ENCODE data around the gene IGSF21. TPM values are rescaled to one million over a fixed set of nuclear protein-coding genes. Genes with fewer than 3 reads are reported as not detected.

IGSF21 gene
- total and polyA plus RNA-seq, 10 of the 15 experiments (the other 5 are each of a cell fraction or from before 2014, with no cell fraction given): 0.03 to 0.49 TPM; not detected in 8

DNA sequence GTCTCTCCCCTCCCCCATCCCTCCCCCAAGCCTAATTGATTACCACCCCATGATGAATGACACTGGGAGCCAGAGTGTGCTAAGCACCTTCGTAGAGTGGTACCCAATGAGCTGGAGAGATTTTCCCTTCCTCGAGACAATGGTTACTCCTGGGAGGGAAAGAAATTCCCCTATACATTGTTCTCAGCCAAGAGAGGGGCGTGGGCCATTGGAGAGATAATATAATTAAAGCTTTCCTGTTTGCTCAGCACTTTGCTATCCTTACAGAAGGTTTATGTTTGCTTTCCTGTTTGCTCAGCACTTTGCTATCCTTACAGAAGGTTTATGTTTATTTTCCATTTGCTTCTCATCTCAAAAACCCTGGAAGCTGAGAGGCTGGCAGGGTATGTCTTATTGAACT lies 247.0 kb downstream of the IGSF21 start:
- in situ Hi-C loops (cut with MboI) (no loop called here), intact Hi-C loops (cut with micrococcal nuclease; ENCODE audit: unreplicated experiment) (no loop called here)
- FAIRE-seq (no peak), DNase-seq (ENCODE audit: low read depth, low spot score) (no peak), ATAC-seq (no peak)
- whole genome bisulfite sequencing (ENCODE audit: insufficient coverage, insufficient replicate concordance, low lambda C conversion rate, missing lambda C conversion rate): 0% methylated on average over 3 of the region's 3 CpGs
- SMC1A ChIA-PET (ENCODE audit: uncharacterized antibody, unreplicated experiment): no interaction called here
- no TSS peak for BruUV-seq (replicated peaks)
- no peaks in the 10 kb centered on the region for H4K20me1 ChIP-seq (ENCODE audit: control insufficient read depth, insufficient read depth)
- POLR2A ChIA-PET: interaction anchor here (1.5 kb wide), 1 partner anchor 10 kb away, joined by 3 read pairs; no protein-coding TSS in a partner anchor
- H3K4me3 ChIP-seq: no peak overlapping the region
- H3K36me3 ChIP-seq (ENCODE audit: control insufficient read depth in 2 of 2, insufficient read depth in 2 of 2, low read length in 1 of 2): no peaks in the 10 kb centered on the region
- no peak overlapping the region for H3K9ac ChIP-seq (ENCODE audit: control insufficient read depth, insufficient read depth, low read length)
- RAD21 ChIA-PET (ENCODE audit: unreplicated experiment): no interaction called here
- H2AFZ ChIP-seq (ENCODE audit: control insufficient read depth, low read depth, low read length): no peak overlapping the region
- TF ChIP-seq BRCA1 (IDR thresholded peaks at IDR 0.05; ENCODE audit: low read depth, low read length) (no peak), ZNF274 (IDR thresholded peaks at IDR 0.05; ENCODE audit: insufficient read depth, insufficient read length) (no peak), ZNF24 (IDR thresholded peaks at IDR 0.05) (no peak), POLR2AphosphoS2 (IDR thresholded peaks at IDR 0.05; ENCODE audit: low read depth, low read length) (no peak), ZNF207 (IDR thresholded peaks at IDR 0.05; ENCODE audit: borderline replicate concordance) (no peak), ZNF384 (IDR thresholded peaks at IDR 0.05; ENCODE audit: borderline replicate concordance, low read depth, low read length) (no peak), CEBPB (IDR thresholded peaks at IDR 0.05; ENCODE audit: borderline replicate concordance in 1 of 2, low read depth in 2 of 2, low read length in 2 of 2) (no peak)
- TF ChIP-seq, protein P1, sequence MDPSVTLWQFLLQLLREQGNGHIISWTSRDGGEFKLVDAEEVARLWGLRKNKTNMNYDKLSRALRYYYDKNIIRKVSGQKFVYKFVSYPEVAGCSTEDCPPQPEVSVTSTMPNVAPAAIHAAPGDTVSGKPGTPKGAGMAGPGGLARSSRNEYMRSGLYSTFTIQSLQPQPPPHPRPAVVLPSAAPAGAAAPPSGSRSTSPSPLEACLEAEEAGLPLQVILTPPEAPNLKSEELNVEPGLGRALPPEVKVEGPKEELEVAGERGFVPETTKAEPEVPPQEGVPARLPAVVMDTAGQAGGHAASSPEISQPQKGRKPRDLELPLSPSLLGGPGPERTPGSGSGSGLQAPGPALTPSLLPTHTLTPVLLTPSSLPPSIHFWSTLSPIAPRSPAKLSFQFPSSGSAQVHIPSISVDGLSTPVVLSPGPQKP (IDR thresholded peaks at IDR 0.05; ENCODE audit: low read depth, low read length): no peak
- TF ChIP-seq, protein P2, sequence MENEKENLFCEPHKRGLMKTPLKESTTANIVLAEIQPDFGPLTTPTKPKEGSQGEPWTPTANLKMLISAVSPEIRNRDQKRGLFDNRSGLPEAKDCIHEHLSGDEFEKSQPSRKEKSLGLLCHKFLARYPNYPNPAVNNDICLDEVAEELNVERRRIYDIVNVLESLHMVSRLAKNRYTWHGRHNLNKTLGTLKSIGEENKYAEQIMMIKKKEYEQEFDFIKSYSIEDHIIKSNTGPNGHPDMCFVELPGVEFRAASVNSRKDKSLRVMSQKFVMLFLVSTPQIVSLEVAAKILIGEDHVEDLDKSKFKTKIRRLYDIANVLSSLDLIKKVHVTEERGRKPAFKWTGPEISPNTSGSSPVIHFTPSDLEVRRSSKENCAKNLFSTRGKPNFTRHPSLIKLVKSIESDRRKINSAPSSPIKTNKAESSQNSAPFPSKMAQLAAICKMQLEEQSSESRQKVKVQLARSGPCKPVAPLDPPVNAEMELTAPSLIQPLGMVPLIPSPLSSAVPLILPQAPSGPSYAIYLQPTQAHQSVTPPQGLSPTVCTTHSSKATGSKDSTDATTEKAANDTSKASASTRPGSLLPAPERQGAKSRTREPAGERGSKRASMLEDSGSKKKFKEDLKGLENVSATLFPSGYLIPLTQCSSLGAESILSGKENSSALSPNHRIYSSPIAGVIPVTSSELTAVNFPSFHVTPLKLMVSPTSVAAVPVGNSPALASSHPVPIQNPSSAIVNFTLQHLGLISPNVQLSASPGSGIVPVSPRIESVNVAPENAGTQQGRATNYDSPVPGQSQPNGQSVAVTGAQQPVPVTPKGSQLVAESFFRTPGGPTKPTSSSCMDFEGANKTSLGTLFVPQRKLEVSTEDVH (IDR thresholded peaks at IDR 0.05; ENCODE audit: low read depth, partially characterized antibody): no peak
- no peaks in the 10 kb centered on the region; a peak in 1 of 4 replicates for H3K27me3 ChIP-seq (replicated peaks in 1 of 2; ENCODE audit: control insufficient read depth in 2 of 2, insufficient read depth in 2 of 2, low read length in 1 of 2)
- H3K4me1 ChIP-seq (ENCODE audit: control insufficient read depth, insufficient read depth, low read length): no peaks in the 10 kb centered on the region
- H3K4me2 ChIP-seq (ENCODE audit: control insufficient read depth, insufficient read depth): no peak overlapping the region
- no peaks in the 10 kb centered on the region for H3K9me3 ChIP-seq (replicated peaks; ENCODE audit: control insufficient read depth, insufficient read depth, low read length)
- CTCF ChIA-PET: no interaction called here
- no peaks in the 10 kb centered on the region for H3K79me2 ChIP-seq (ENCODE audit: control insufficient read depth, insufficient read depth, low read length)
- no peak overlapping the region for H3K27ac ChIP-seq (ENCODE audit: control insufficient read depth, insufficient read depth)

Measured in GM12878 (cell line).